ENCODE results near the gene GPR137. TPM values are rescaled to one million over a fixed set of nuclear protein-coding genes. Genes with fewer than 3 reads are reported as not detected.

The GPR137 gene
- total and polyA plus RNA-seq, 9 of the 15 experiments (the other 6 are each of a cell fraction or from before 2014, with no cell fraction given) = 0.32 to 26.7 (median 10.7) TPM

- 67% methylated on average over 13 of the region's 40 CpGs for WGBS (ENCODE audit: insufficient coverage, low coverage, missing lambda C conversion rate)
- in situ Hi-C loops (cut with MboI) (no loop called here), intact Hi-C loops (cut with micrococcal nuclease) (no loop called here)
- peak overlapping the region; percentile 93; the same call in 1 of the 2 replicates for H2AFZ ChIP-seq (ENCODE audit: low read depth, low read length)
- H4K20me1 ChIP-seq (replicated peaks; ENCODE audit: control insufficient read depth, insufficient read depth, low read length) = no peaks in the 10 kb centered on the region
- H3K9me3 ChIP-seq (replicated peaks; ENCODE audit: control insufficient read depth, insufficient read depth, low read depth, low read length) = no peaks in the 10 kb centered on the region
- no peaks in the 10 kb centered on the region for H3K9me1 ChIP-seq (ENCODE audit: control insufficient read depth, insufficient read depth, low read length)
- peaks cover 4% of the 10 kb centered on the region; the same call in 1 of the 3 replicates for H3K36me3 ChIP-seq (ENCODE audit: control insufficient read depth, insufficient read depth, low read length)
- CTCF ChIA-PET (ENCODE audit: low intra/inter-chr PET ratio) = no interaction called here
- POLR2A ChIA-PET = interaction anchor here (0.6 to 5.1 kb wide), 3 partner anchors 8 to 16 kb away, joined by 3 to 54 read pairs (median 6); no protein-coding TSS in a partner anchor
- H3K4me2 ChIP-seq (ENCODE audit: insufficient read depth, low read length) = peak overlapping the region; percentile 80
- TF ChIP-seq ZNF282 (CRISPR knock-in tag; IDR thresholded peaks at IDR 0.05) = 0 out of 2 replicates have a peak, but pooled peaks have one; percentile 1
- 0 out of 2 replicates have a peak, but pooled peaks have one; percentile 36 for TF ChIP-seq ZNF740 (CRISPR knock-in tag; IDR thresholded peaks at IDR 0.05)
- TF ChIP-seq ZNF740 (tag; IDR thresholded peaks at IDR 0.05) = no peak
- no peak for TF ChIP-seq TEAD2 (tag; IDR thresholded peaks at IDR 0.05)
- no peak for TF ChIP-seq CBFA2T2 (conservative IDR thresholded peaks at IDR 0.05)
- TF ChIP-seq POLR3A (IDR thresholded peaks at IDR 0.05; ENCODE audit: borderline replicate concordance, extremely low read depth, insufficient read depth, insufficient read length) = no peak
- peak; percentile 89 for TF ChIP-seq HNRNPLL (IDR thresholded peaks at IDR 0.05; ENCODE audit: low read depth, low read length, poor library complexity, severe bottlenecking)
- 0 out of 2 replicates have a peak, but pooled peaks have one; percentile 47 for TF ChIP-seq ZBTB7A (IDR thresholded peaks at IDR 0.05; ENCODE audit: borderline replicate concordance, control insufficient read depth, low read depth, low read length)
- TF ChIP-seq E2F6 (IDR thresholded peaks at IDR 0.05; ENCODE audit: borderline replicate concordance in 1 of 2, extremely low read depth in 1 of 2, insufficient read depth in 1 of 2, insufficient read length in 1 of 2, low read depth in 1 of 2, low read length in 1 of 2, poor library complexity in 1 of 2, severe bottlenecking in 1 of 2) = peak in 1 of 2 experiments; percentile 1
- 0 out of 2 replicates have a peak, but pooled peaks have one; percentile 0 for TF ChIP-seq PBX2 (CRISPR knock-in tag; IDR thresholded peaks at IDR 0.05; ENCODE audit: low read depth)
- TF ChIP-seq PBX2 (tag; conservative IDR thresholded peaks at IDR 0.05; ENCODE audit: low read depth) = no peak
- TF ChIP-seq CREM (IDR thresholded peaks at IDR 0.05; ENCODE audit: low read depth) = 0 out of 2 replicates have a peak, but pooled peaks have one; percentile 0
- TF ChIP-seq NR3C1 (CRISPR knock-in tag; IDR thresholded peaks at IDR 0.05) = 0 out of 2 replicates have a peak, but pooled peaks have one; percentile 18
- 0 out of 2 replicates have a peak, but pooled peaks have one; percentile 26 for TF ChIP-seq POLR2G (IDR thresholded peaks at IDR 0.05; ENCODE audit: low read depth, low read length)
- peaks cover 7 to 47% of the 10 kb centered on the region in 2 experiments; a peak in 4 of 5 replicates for H3K4me1 ChIP-seq (replicated peaks in 1 of 2; ENCODE audit: control insufficient read depth in 2 of 2, insufficient read depth in 2 of 2, low read length in 2 of 2)
- no TSS peak for BruUV-seq (replicated peaks)
- DNase-seq (ENCODE audit: extremely low read depth in 1 of 4, low spot score in 3 of 4) = no peak
- peaks cover 12% of the 10 kb centered on the region; the same call in 1 of the 3 replicates for H3K79me2 ChIP-seq (ENCODE audit: control insufficient read depth, insufficient read depth, low read length)
- H3K4me3 ChIP-seq = peak overlapping the region; percentile 91
- peak overlapping the region; percentile 50 to 93; a peak in 3 of 4 replicates for H3K9ac ChIP-seq (ENCODE audit: insufficient read depth in 1 of 2, low read depth in 2 of 2, low read length in 2 of 2)
- ATAC-seq = no peak
- H3K27ac ChIP-seq (ENCODE audit: extremely low read depth, low read depth, low read length) = peak overlapping the region; percentile 27
- H3K27me3 ChIP-seq (ENCODE audit: control insufficient read depth in 2 of 2, insufficient read depth in 2 of 2, low read length in 2 of 2) = peaks cover 0 to under 1% of the 10 kb centered on the region in 2 experiments; a peak in 1 of 5 replicates
- FAIRE-seq = no peak
Observed at GRCh38 chr11:64285885-64286800, 495 bp downstream of the GPR137 start.
